Astrocyte (in vitro differentiated cells and primary cell): ENCODE data around the gene FAT4.

ENCODE experiments used
- CTCF ChIP-seq: IDR thresholded peaks from 2 replicates; pipeline ENCODE4 v1.5.1; 2011; ENCODE audit warnings: low read depth, mild to moderate bottlenecking, inconsistent platforms, low read length, moderate library complexity; ENCODE audit not compliant: insufficient read depth
- EZH2 ChIP-seq: IDR thresholded peaks from 2 replicates; pipeline ENCODE4 v1.6.1; 2012; ENCODE audit warnings: mild to moderate bottlenecking, low read length, inconsistent platforms; ENCODE audit not compliant: insufficient read depth

GRCh38 chr4:125357675-125358074, 42.9 kb downstream of the FAT4 start:
- TF ChIP-seq CTCF (no peak), EZH2 (no peak)
